ENCODE measurements around the gene PEBP1. TPM values are rescaled to one million over a fixed set of nuclear protein-coding genes. Genes with fewer than 3 reads are reported as not detected.

PEBP1 gene
- total RNA-seq = 196 and 228 TPM in 2 replicates

DNA sequence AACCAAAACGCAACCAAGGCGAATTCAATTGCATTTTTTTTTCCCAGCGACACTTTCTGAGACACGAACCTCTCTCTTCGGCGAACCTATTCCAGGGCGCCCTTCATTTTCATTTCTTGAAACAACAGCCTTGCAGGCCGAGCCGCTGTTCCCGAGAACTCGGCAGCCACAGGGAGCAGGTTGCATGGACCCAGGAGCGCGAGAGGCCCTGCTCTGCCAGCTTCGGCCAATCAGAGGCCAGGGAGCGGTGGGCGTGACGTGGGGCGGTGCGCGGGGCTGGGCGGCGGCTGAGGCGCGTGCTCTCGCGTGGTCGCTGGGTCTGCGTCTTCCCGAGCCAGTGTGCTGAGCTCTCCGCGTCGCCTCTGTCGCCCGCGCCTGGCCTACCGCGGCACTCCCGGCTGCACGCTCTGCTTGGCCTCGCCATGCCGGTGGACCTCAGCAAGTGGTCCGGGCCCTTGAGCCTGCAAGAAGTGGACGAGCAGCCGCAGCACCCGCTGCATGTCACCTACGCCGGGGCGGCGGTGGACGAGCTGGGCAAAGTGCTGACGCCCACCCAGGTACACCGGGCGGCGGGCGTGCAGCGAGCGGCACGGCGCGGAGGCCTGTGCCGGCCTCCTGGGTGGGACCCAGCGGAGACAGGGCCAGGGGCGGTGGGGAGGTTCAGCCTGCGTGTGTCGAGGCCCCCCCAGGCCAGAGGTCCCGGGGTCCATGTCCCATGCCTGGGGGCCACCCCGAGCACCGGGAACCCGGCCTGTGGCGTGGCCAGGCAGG lies at the start of gene PEBP1:
PEBP1 (plus strand) TSS at position 337 of the 771 bp plus-strand sequence; CDS start at position 423, 86 bp downstream.

DNA sequence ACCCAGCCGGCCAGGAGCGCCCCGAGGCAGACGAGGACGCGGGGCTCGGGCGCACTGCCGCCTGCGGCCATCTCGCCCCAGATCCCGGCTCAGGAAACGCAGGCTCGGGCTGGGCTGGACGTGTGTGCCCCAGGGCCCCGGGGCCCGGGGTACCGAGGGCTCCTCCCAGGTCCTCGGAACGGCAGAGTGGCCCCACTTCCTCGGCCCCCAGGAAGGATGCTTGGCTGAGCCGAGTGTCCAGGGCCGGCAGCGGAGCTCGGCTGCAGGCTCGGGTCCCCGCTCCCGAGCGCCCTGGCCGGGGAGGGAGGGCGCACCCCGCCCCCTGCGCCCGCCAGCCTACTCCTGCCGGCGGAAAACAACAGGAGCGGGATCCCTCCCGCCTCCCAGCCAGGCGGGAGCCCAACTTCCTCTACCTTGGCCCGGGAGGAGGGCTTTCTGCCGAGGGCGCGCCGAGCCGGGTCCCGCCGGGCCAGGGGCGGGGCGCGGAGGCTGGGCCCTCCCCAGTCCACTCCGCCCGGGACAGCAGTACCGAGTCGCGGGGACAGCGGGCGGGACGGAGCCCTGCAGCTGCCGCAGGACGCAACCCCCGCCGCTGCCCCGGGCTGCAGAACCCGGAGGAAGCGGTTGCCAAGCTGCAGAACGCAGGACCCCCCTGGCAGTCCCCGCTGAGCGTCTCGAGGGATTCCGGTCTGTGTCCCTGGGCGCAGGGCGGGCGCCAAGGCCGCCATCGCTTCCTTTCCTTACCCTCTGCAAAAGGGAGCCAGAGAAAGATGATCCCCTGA lies 32.1 kb upstream of the PEBP1 start, which contains the start of gene VSIG10:
VSIG10 (minus strand) TSS at position 411 of the 782 bp plus-strand sequence; CDS start at position 71, 340 bp downstream.

Other genes starting within 250 kb of the PEBP1 start
- not detected in 2 replicates for gene KSR2, start 167.1 kb upstream of the PEBP1 start, total RNA-seq
- 2.9 and 6.3 TPM in 2 replicates for gene RFC5, start 119.4 kb upstream of the PEBP1 start, total RNA-seq
- gene WSB2, start 74.9 kb upstream of the PEBP1 start, total RNA-seq = 32.3 and 34.6 TPM in 2 replicates
- gene VSIG10, start 32.1 kb upstream of the PEBP1 start, total RNA-seq = 6.2 and 11.9 TPM in 2 replicates
- gene TAOK3, start 236.8 kb downstream of the PEBP1 start, total RNA-seq = 13.5 and 14.3 TPM in 2 replicates
- 11.6 and 14.4 TPM in 2 replicates for gene SUDS3, start 240.4 kb downstream of the PEBP1 start, total RNA-seq